K562 (cell line): ENCODE data around the gene CCDC71L. TPM values are rescaled to one million over a fixed set of nuclear protein-coding genes. Genes with fewer than 3 reads are reported as not detected.

Experiments
- ATAC-seq: fragments of 200-7000 bp; cut with Tn5 transposase; 3 replicates; pipeline ENCODE4 v1.9.1; 2020; ENCODE audit warnings: moderate library complexity
- BruUV-seq: library from RNA; stranded (reverse); fragments of 400-500 nt; replicated peaks from 2 replicates; lab custom pipeline; 2021; lab: Mats Ljungman, UMichigan
- CTCF ChIA-PET: fragments of 300-600 bp; formaldehyde crosslinking; extraction: SDS; loops from one replicate; lab custom pipeline; 2021; ENCODE audit warnings: low intra/inter-chr PET ratio; lab: Yijun Ruan, JAX
- POLR2A ChIA-PET: fragments of 300-600, 350-650 bp; sonication (Branson Sonifier 250); formaldehyde crosslinking; extraction: SDS; loops from one replicate; lab custom pipeline; 2021; ENCODE audit warnings: antibody characterized with exemption, inconsistent platforms; lab: Yijun Ruan, JAX
- DNase-seq, 4 experiments: peaks; one replicate each; pipeline versions ENCODE4 v3.0.0 to v3.0.0-alpha.2; 2011 to 2018; ENCODE audit warnings: low spot score in 3 of 4, mixed read lengths in 3 of 4; ENCODE audit errors: extremely low read depth in 1 of 4
- FAIRE-seq: peaks from 2 replicates; lab custom pipeline; 2011; peaks lifted over from hg19 to GRCh38; lab: Jason Lieb, UNC
- H2AFZ ChIP-seq: 2 replicates; pipeline ENCODE4 v1.6.0; 2011; ENCODE audit warnings: low read depth, low read length, control low read depth, inconsistent platforms
- H3K27ac ChIP-seq: fragments of 200-600 bp; 3 replicates; pipeline ENCODE4 v1.8.0; 2011; ENCODE audit warnings: low read depth, mild to moderate bottlenecking, control low read depth, inconsistent platforms, low read length, moderate library complexity, mixed read lengths; ENCODE audit errors: extremely low read depth
- H3K27me3 ChIP-seq, 2 experiments: fragments of 300-600 bp in 1 of 2; 2 replicates in 1 of 2; 3 replicates in 1 of 2; pipeline versions ENCODE4 v1.6.0 to v1.8.0; 2011; ENCODE audit warnings: inconsistent platforms in 2 of 2, low read length in 2 of 2, mild to moderate bottlenecking in 1 of 2, mixed read lengths in 1 of 2, moderate library complexity in 1 of 2; ENCODE audit not compliant: control insufficient read depth in 2 of 2, insufficient read depth in 2 of 2
- H3K36me3 ChIP-seq: fragments of 300-600 bp; 3 replicates; pipeline ENCODE4 v1.8.0; 2011; ENCODE audit warnings: mild to moderate bottlenecking, low read length, inconsistent platforms; ENCODE audit not compliant: control insufficient read depth, insufficient read depth
- H3K4me1 ChIP-seq, 2 experiments: fragments of 200-600 bp in 1 of 2; replicated peaks in 1 of 2; 2 replicates in 1 of 2; 3 replicates in 1 of 2; pipeline versions ENCODE4 v1.5.1 to v1.8.0; 2011; ENCODE audit warnings: inconsistent platforms in 2 of 2, low read length in 2 of 2, mild to moderate bottlenecking in 1 of 2, mixed read lengths in 1 of 2, moderate library complexity in 1 of 2; ENCODE audit not compliant: control insufficient read depth in 2 of 2, insufficient read depth in 2 of 2
- H3K4me2 ChIP-seq: 2 replicates; pipeline ENCODE4 v1.6.1; 2011; ENCODE audit warnings: low read length, control low read depth, inconsistent platforms, mixed read lengths; ENCODE audit not compliant: insufficient read depth
- H3K4me3 ChIP-seq: fragments of 200-600 bp; sonication (generic), shearing (Covaris generic); 2 replicates; pipeline ENCODE4 v1.5.1; 2016; ENCODE audit warnings: control low read depth, inconsistent platforms
- H3K79me2 ChIP-seq: fragments of 200-600 bp; 3 replicates; pipeline ENCODE4 v1.8.0; 2011; ENCODE audit warnings: low read length, inconsistent platforms; ENCODE audit not compliant: control insufficient read depth, insufficient read depth
- H3K9ac ChIP-seq, 2 experiments: 2 replicates each; pipeline versions ENCODE4 v1.6.0 to v1.6.1; 2011; ENCODE audit warnings: low read depth in 2 of 2, low read length in 2 of 2, control low read depth in 1 of 2, inconsistent platforms in 1 of 2, mild to moderate bottlenecking in 1 of 2, mixed read lengths in 1 of 2; ENCODE audit not compliant: insufficient read depth in 1 of 2
- H3K9me1 ChIP-seq: one replicate; pipeline ENCODE4 v1.6.0; 2011; ENCODE audit warnings: inconsistent platforms, mild to moderate bottlenecking, low read length, moderate library complexity; ENCODE audit not compliant: control insufficient read depth, insufficient read depth
- H3K9me3 ChIP-seq: replicated peaks from 2 replicates; pipeline ENCODE4 v1.5.1; 2011; ENCODE audit warnings: low read depth, low read length, inconsistent platforms; ENCODE audit not compliant: control insufficient read depth, insufficient read depth
- H4K20me1 ChIP-seq: replicated peaks from 2 replicates; pipeline ENCODE4 v1.6.1; 2011; ENCODE audit warnings: low read length, inconsistent platforms, mixed read lengths; ENCODE audit not compliant: control insufficient read depth, insufficient read depth
- CEBPG ChIP-seq, 3 experiments: fragments of 200-800 bp in 1 of 3; sonication (Bioruptor generic) in 1 of 3; sonication (generic) in 1 of 3; formaldehyde crosslinking in 1 of 3; IDR thresholded peaks in 2 of 3; conservative IDR thresholded peaks in 1 of 3; 2 replicates each; pipeline versions ENCODE4 v1.6.1 to v1.8.0; 2016 to 2022; ENCODE audit warnings: missing compliant biosample characterization in 2 of 3, missing genetic modification characterization in 2 of 3, mild to moderate bottlenecking in 1 of 3, missing genetic modification reagents in 1 of 3
- CHD1 ChIP-seq: fragments of 200-600 bp; sonication (generic); IDR thresholded peaks from one replicate; pipeline ENCODE4 v1.6.1; 2012; ENCODE audit warnings: mild to moderate bottlenecking, moderate library complexity, low read length, inconsistent platforms
- CHD4 ChIP-seq: fragments of 200-600 bp; sonication (generic); IDR thresholded peaks from 3 replicates; pipeline ENCODE4 v1.6.1; 2012; ENCODE audit warnings: low read depth, mild to moderate bottlenecking, mixed read lengths, low read length, inconsistent platforms; ENCODE audit not compliant: insufficient read depth, insufficient replicate concordance, poor library complexity, severe bottlenecking
- CTBP1 ChIP-seq: fragments of 450-650 bp; IDR thresholded peaks from 2 replicates; pipeline ENCODE4 v1.6.1; 2016; ENCODE audit warnings: borderline replicate concordance
- FOXJ2 ChIP-seq: fragments of 200-800 bp; sonication (Bioruptor generic); IDR thresholded peaks from 2 replicates; pipeline ENCODE4 v1.6.1; 2016; ENCODE audit warnings: missing genetic modification characterization, missing compliant biosample characterization
- GABPA ChIP-seq: fragments of 200-800 bp; sonication (Bioruptor generic); conservative IDR thresholded peaks from 2 replicates; pipeline ENCODE4 v1.6.1; 2016; ENCODE audit warnings: low read depth, missing genetic modification characterization, missing compliant biosample characterization
- MAFK ChIP-seq: IDR thresholded peaks from 2 replicates; pipeline ENCODE4 v1.6.1; 2011; ENCODE audit warnings: low read length, improper control_type of control experiment
- MCM7 ChIP-seq, 2 experiments: fragments of 450-650 bp; IDR thresholded peaks; 2 replicates each; pipeline ENCODE4 v1.6.1; 2016 to 2018
- SMARCC2 ChIP-seq: fragments of 450-650 bp; IDR thresholded peaks from 2 replicates; pipeline ENCODE4 v1.6.1; 2017; ENCODE audit warnings: antibody characterized with exemption, moderate library complexity, mild to moderate bottlenecking, low read depth
- SREBF2 ChIP-seq: sonication (generic); formaldehyde crosslinking; IDR thresholded peaks from 2 replicates; pipeline ENCODE4 v1.4.0; 2020; ENCODE audit warnings: mild to moderate bottlenecking, missing genetic modification reagents
- ZNF217 ChIP-seq: sonication (generic); formaldehyde crosslinking; IDR thresholded peaks from 2 replicates; pipeline ENCODE4 v1.8.0; 2022; ENCODE audit warnings: mild to moderate bottlenecking, missing genetic modification reagents
- ZNF395 ChIP-seq: fragments of 200-800 bp; sonication (Bioruptor generic); IDR thresholded peaks from 2 replicates; pipeline ENCODE4 v1.6.1; 2017; ENCODE audit warnings: missing genetic modification characterization, missing compliant biosample characterization
- WGBS: fragments of 100-300 bp; shearing (Covaris generic); methylation state at CpG from one replicate; pipeline ENCODE4 v1.1.6; 2016; ENCODE audit warnings: low coverage, mixed read lengths; ENCODE audit not compliant: insufficient coverage; ENCODE audit errors: missing lambda C conversion rate; 5-methylcytosine and 5-hydroxymethylcytosine counted together
- in situ Hi-C: fragments of 300-500 bp; cut with MboI; formaldehyde crosslinking; loops from 4 replicates; pipeline ENCODE4 v1.15.0; 2018; ENCODE audit warnings: inconsistent platforms, mixed read lengths
- intact Hi-C: fragments of 100-400 bp; cut with micrococcal nuclease; formaldehyde crosslinking; loops from 2 replicates; pipeline ENCODE4 v1.14.2; 2022
- polyA plus RNA-seq, 8 experiments: library from polyadenylated mRNA; depleted of rRNA in 4 of 8; stranded (reverse) in 5 of 8; unstranded in 3 of 8; fragments of >200 nt; fragmentation: Nextera tagmentation in 2 of 8; fragmentation: Illumina TruSeq in 1 of 8; extraction: Ambion mirVana in 2 of 8; extraction: Trizol in 1 of 8; gene quantifications; 2 replicates each; pipeline versions ENCODE4 v1.2.1 to v1.2.3, GENCODE V29; 2011 to 2014; ENCODE audit warnings: inconsistent platforms in 1 of 8, missing spikeins in 1 of 8
- total RNA-seq, 7 experiments: library from RNA; depleted of rRNA in 6 of 7; stranded (reverse); fragments of >200 nt in 6 of 7; fragmentation: Illumina TruSeq in 2 of 7; extraction: Trizol in 2 of 7; gene quantifications; 2 replicates each; pipeline versions ENCODE4 v1.2.1 to v1.2.3, GENCODE V29; 2011 to 2021; ENCODE audit warnings: low replicate concordance in 1 of 7

Gene CCDC71L
- total and polyA plus RNA-seq, 9 of the 15 experiments (the other 6 are each of a cell fraction or from before 2014, with no cell fraction given), result 5.7 to 108 (median 25.4) TPM

DNA sequence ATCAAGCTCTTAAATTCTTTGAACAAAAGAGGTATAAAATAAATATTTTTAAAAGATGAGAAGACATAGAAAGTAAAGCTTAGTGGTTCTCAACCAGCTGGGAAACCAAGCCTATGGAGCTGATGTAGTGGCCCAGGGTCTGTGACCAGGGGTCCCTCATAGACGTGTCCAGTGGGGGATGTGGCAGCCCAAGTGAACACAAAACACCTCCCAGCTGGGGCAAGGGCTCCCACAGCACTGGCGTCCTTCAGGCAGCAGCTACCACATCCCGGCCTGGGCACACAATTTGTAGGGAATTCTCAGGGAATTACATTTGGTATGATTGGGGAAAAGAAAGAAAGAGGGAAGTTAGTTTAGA, 17.8 kb upstream of the CCDC71L start:
- intact Hi-C loops (no loop called here), in situ Hi-C loops (no loop called here)
- FAIRE-seq (no peak), DNase-seq (no peak), ATAC-seq (peak; percentile 53)
- H3K79me2 ChIP-seq, result no peaks in the 10 kb centered on the region
- TF ChIP-seq MCM7 (IDR thresholded peaks at IDR 0.05) (no peak), GABPA (0 out of 2 replicates have a peak, but pooled peaks have one; percentile 12), CHD4 (peak; percentile 16), SREBF2 (CRISPR knock-in tag) (0 out of 2 replicates have a peak, but pooled peaks have one; percentile 48), CEBPG (CRISPR knock-in tag; IDR thresholded peaks at IDR 0.05) (no peak), CEBPG (tag; conservative IDR thresholded peaks at IDR 0.05 in 1 of 2, IDR thresholded peaks at IDR 0.05 in 1 of 2) (no peak), ZNF217 (CRISPR knock-in tag) (no peak), CHD1 (no peak), FOXJ2 (tag) (0 out of 2 replicates have a peak, but pooled peaks have one; percentile 16), MAFK (peak; percentile 19; the same call in 1 of the 2 replicates), ZNF395 (CRISPR knock-in tag) (0 out of 2 replicates have a peak, but pooled peaks have one; percentile 10), SMARCC2 (no peak), CTBP1 (no peak)
- no peaks in the 10 kb centered on the region for H4K20me1 ChIP-seq
- no peaks in the 10 kb centered on the region for H3K27me3 ChIP-seq
- ChIA-PET POLR2A (interaction anchor here (0.6 to 2.3 kb wide), 14 partner anchors 9 to 1082 kb away, joined by 3 to 12 read pairs (median 3); partner anchors contain the start of gene CCDC71L), CTCF (interaction anchor here (0.7 kb wide), 1 partner anchor 17 kb away, joined by 3 read pairs; no protein-coding TSS in a partner anchor)
- H3K36me3 ChIP-seq, result no peaks in the 10 kb centered on the region
- H3K27ac ChIP-seq, result peak overlapping the region; percentile 66
- H3K4me2 ChIP-seq, result peak overlapping the region; percentile 67
- BruUV-seq, result no TSS peak
- peak overlapping the region; percentile 12 to 78; a peak in 2 of 4 replicates for H3K9ac ChIP-seq
- H3K4me1 ChIP-seq, result peaks cover 7 to 21% of the 10 kb centered on the region in 2 experiments; a peak in 4 of 5 replicates
- no peaks in the 10 kb centered on the region for H3K9me1 ChIP-seq
- no peaks in the 10 kb centered on the region for H3K9me3 ChIP-seq
- 64% methylated on average over 3 of the region's 3 CpGs for WGBS
- H2AFZ ChIP-seq, result peak overlapping the region; percentile 75
- H3K4me3 ChIP-seq, result no peak overlapping the region
